ENCODE measurements around the gene WDR33.
"Not testable (repeated sequence)": the region's sequence is repeated elsewhere in the genome, so short reads cannot be mapped to it uniquely, and the experiment has no call there.

WDR33 gene

GRCh38 chr2:127759931-127760330, 51.0 kb downstream of the WDR33 start:
- no peak for DNase-seq

- DNase-seq = no peak
Measured at GRCh38 chr2:127754186-127754585, 56.8 kb downstream of the WDR33 start.

DNA sequence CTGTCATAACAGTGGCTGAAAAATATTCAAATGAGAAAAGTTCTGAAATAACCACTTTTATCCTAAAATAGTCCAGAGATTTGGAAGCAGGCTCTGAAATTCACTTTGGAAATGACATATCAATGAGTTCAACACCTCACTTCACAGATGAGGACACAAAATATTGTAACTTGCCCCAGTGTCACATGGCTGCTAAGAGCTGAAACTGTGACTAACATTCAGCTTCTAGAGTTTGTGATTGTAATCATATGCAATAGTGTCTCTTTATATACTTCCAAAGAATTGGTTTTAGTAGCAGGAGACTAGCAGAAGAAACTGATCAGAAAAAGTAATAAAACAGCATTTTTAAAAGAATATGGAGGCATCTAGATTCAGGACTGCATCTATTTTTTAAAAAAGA, 57.6 kb downstream of the WDR33 start:
- DNase-seq = no peak

GRCh38 chr2:127749537-127749936, 61.4 kb downstream of the WDR33 start:
- not testable (repeated sequence) for DNase-seq

- DNase-seq = no peak
Measured at GRCh38 chr2:127747621-127748020, 63.4 kb downstream of the WDR33 start.

DNA sequence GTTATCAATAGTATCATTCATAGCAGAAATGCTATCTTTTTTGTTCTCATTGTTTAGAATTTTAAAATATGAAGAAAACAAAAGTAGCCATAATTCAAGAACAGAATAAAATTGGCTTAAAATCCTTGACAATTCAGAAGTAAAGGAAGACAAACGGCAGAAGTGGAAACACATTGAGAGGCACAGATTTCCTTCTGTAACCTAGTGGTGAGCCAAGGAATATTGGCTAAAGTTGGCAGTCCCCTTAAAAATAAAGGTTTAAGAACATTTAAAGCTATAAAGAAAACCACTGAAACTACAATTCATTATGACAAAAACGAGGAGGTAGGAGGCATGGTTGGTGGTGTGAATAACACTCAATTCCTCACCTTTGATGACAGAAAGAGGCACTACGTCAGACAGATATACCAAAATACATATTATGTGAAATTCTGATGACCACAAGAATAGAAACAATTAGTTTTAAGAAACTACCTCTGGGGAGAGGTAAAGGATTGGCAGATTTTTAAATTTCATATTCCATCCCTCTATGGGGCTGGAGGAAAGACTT, 67.4 kb downstream of the WDR33 start:
- no peak for DNase-seq

DNA sequence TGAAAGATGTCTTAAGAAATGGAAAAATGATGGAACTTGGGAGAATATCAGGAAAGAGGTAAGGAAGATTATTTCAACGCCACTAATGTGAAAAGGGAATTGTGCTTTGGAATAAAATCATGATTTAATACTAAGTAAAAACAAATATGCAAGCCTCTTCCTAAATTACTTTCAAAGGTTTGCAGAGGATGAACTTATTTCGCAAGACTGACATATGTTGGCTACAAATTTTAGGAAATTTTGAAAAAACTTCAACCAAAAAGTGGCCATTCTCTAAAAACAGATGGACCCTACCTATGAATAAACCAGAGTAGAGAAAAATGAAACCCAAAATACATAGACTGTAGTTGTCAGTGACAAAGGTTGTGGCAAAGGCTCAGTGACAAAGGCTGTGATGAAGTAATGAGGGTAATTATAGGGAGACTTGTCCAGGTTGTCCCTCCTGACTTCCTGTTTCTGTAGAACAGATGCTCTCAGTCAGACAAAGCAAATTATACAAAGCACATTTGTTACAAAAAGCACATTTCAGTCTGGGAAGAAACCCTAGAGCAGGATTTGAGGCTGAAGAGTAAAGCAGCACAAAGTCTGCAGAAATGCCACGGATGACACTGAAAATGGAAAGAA, 70.2 kb downstream of the WDR33 start:
- no peak for DNase-seq

DNA sequence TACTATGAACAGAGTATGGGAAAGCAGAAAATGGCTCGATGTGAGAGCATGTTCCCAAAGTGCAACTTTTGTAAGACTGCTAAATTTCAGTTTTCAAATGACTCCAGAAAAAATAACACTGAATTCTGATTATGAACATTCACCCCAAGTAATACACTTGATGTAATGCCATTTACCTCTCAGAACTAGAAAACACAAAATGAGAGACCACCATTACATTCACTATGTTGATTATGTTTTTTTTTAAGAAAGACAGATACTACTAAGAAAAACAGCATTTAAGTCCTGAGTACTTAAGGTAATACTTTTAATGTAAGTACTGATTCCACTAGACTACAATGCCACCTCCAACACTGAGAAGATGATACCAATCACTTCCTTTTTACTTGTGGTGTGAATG, 71.2 kb downstream of the WDR33 start:
- no peak for DNase-seq

- no peak for DNase-seq
Measured at GRCh38 chr2:127737892-127738291, 73.1 kb downstream of the WDR33 start.

- DNase-seq = no peak
Measured at GRCh38 chr2:127735537-127736399, 75.2 kb downstream of the WDR33 start.

DNA sequence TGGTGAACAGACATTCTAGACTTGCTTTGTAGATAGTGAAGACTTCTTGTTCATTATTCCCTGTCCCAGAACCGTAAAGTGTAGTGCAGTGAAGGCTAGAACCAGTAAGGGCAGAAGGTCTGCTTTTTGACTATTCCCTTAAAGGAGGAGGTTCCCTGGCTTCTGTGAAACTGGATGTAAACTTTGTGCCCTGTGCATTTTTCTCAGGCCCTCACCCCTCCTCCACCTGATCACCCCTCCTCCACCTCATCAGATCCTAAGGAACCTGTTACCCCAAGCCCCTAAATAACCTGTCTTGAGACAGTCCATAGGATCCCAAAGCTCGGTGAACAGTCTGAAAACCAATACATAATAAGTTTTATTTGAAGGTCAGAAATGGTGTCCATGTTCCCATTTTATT, 75.9 kb downstream of the WDR33 start:
- DNase-seq = no peak

- DNase-seq = no peak
Measured at GRCh38 chr2:127733816-127734537, 77.0 kb downstream of the WDR33 start.

GRCh38 chr2:127733113-127733815, 77.7 kb downstream of the WDR33 start:
- no peak for DNase-seq

GRCh38 chr2:127726158-127726880, 84.7 kb downstream of the WDR33 start:
- no peak for DNase-seq

DNA sequence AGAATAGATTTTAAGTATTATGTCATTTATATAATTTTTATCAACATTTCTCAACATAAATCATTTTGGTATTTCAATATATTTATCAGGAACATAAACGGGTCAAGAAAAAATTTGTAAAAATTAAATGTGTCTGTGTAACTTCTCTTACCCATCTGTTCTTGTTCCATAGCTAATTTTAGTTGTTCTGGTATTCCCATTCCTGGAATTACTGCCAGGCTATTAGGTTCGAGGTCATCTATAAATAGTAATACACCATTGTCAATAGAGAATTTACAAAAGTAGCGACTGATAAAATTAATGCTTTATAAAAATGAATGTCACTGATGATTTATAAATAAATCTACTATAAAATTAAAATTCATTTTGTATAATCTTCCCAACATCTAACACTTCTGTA, 88.2 kb downstream of the WDR33 start:
- no peak for DNase-seq

GRCh38 chr2:127721978-127722355, 89.0 kb downstream of the WDR33 start:
- no peak for DNase-seq

- DNase-seq = no peak
Measured at GRCh38 chr2:127721311-127721977, 89.5 kb downstream of the WDR33 start.

GRCh38 chr2:127719301-127720218, 91.4 kb downstream of the WDR33 start:
- no peak for DNase-seq

DNA sequence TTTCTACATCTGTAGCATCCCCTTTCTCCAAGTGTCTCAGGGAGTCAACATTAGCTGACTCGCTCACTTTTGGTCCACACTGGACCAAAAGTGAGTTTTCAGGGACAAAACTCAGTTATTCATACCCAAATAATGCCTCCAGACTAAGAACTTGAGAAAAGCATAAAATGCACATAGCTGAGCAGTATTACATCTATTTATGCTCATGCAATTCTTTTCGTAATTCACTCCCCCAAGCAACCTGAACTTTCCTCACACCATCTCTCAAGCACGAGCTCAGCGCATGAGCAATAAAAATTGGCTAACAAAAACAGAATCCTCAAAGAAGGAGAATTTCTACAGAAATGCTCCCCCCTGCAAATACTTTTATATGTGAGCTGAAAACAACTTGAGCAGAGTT, 92.7 kb downstream of the WDR33 start:
- no peak for DNase-seq

DNA sequence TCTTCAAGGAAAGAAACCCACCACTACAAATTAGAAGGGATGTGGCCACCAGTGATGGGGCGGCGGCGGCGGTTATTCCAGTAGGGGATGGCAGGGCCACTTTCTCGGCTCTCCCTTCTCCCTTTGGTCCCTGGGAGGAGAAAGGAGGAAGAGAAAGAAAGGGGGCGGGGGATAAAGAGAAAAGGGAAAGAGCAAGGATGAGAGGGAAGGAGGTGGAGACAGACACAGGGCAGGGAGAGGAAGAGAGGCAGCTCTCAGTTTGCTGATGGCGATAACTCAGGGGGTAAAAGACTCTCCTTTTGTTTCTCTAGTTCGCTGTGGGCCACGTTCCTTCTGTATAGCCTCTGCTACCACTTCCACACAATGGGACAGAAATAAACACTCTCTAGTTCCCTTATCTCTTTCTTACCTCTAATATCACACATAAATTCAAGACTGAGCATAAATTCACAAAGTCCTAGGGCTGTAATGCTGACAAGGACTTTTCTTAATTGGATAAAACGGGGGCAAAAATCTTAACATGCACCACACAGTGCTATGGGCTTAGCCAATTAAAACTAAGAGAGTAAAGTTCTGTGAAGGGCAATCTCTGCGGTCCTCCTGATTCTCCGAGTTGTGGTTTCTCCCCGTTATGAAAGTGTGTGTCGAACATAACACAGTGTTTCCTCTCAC, 95.1 kb downstream of the WDR33 start:
- no peak for DNase-seq

All from activated CD4-positive, alpha-beta T cell treated with anti-CD3 and anti-CD28 coated beads, Interleukin-2, amount 50 U/mL, for 1 hour (primary cell).